Midbrain (tissue), 1 donor: Measurements from ENCODE around the gene DPP7.
A peak's percentile ranks its signal among the peaks of the same experiment; 100 is the strongest.

Experiments
- DNase-seq: peaks from one replicate; lab custom pipeline; 2025; lab: John Stamatoyannopoulos, UW

DPP7 gene

GRCh38 chr9:137086531-137087408 is 27.8 kb downstream of the DPP7 start, which contains the start of gene MAN1B1:
Gene MAN1B1 (plus strand): TSS chr9:137086985. CDS start chr9:137087000, 15 bp downstream.
- peak; percentile 98 for DNase-seq

GRCh38 chr9:137085920-137086530 is 28.5 kb downstream of the DPP7 start:
- no peak for DNase-seq

- DNase-seq, result no peak
Measured at GRCh38 chr9:137084526-137084925, 30.0 kb downstream of the DPP7 start.

- no peak for DNase-seq
Measured at GRCh38 chr9:137083394-137084004, 31.0 kb downstream of the DPP7 start.

- no peak for DNase-seq
Measured at GRCh38 chr9:137082925-137083290, 31.6 kb downstream of the DPP7 start.

- no peak for DNase-seq
Measured at GRCh38 chr9:137082222-137082924, 32.2 kb downstream of the DPP7 start.

- DNase-seq, result no peak
Measured at GRCh38 chr9:137080260-137081122, 34.0 kb downstream of the DPP7 start.

- DNase-seq, result no peak
Measured at GRCh38 chr9:137079401-137079787, 35.1 kb downstream of the DPP7 start.

- DNase-seq, result no peak
Measured at GRCh38 chr9:137078701-137079400, 35.7 kb downstream of the DPP7 start.

GRCh38 chr9:137077758-137078693 is 36.5 kb downstream of the DPP7 start:
- DNase-seq, result no peak

- peak; percentile 81 for DNase-seq
Measured at GRCh38 chr9:137077010-137077747, 37.4 kb downstream of the DPP7 start, which contains the start of gene UAP1L1. Gene UAP1L1 (plus strand): TSS chr9:137077517. CDS start chr9:137077533, 16 bp downstream.

- DNase-seq, result no peak
Measured at GRCh38 chr9:137076636-137077009, 37.9 kb downstream of the DPP7 start.

- no peak for DNase-seq
Measured at GRCh38 chr9:137075275-137075775, 39.2 kb downstream of the DPP7 start.

- DNase-seq, result no peak
Measured at GRCh38 chr9:137074657-137075274, 39.8 kb downstream of the DPP7 start.

GRCh38 chr9:137073992-137074399 is 40.5 kb downstream of the DPP7 start:
- no peak for DNase-seq

GRCh38 chr9:137071282-137071681 is 43.3 kb downstream of the DPP7 start:
- no peak for DNase-seq

- peak; percentile 81 for DNase-seq
Measured at GRCh38 chr9:137070906-137071275, 43.6 kb downstream of the DPP7 start.
